Activated gamma-delta T cell treated with Interleukin-2 at 50 U/mL for 16 hours (primary cell): ENCODE measurements around the gene MED13.
"Not testable (repeated sequence)": the region's sequence is repeated elsewhere in the genome, so short reads cannot be mapped to it uniquely, and the experiment has no call there.

ENCODE experiments used
- DNase-seq: peaks from one replicate; pipeline ENCODE4 v3.0.0-alpha.2; 2020

The MED13 gene

DNA sequence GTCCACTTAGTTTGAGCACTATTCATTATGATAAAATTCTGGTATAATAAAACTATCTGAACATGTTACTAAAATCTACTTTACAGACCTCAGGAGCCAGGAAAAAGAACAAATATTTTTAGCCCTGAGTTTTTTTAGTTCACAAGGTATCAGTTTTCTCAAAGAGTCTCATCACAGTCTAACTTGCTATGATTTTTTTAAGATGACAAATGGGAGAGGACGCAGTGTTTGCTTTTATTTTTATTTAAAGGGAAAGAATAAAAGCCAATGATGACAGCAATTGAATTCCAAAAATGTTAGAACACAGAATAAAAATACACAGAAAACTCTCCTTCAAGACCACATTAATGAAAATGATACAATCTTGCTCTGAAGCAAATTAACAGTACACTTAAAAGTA lies 7.4 kb downstream of the MED13 start:
- no peak for DNase-seq

DNA sequence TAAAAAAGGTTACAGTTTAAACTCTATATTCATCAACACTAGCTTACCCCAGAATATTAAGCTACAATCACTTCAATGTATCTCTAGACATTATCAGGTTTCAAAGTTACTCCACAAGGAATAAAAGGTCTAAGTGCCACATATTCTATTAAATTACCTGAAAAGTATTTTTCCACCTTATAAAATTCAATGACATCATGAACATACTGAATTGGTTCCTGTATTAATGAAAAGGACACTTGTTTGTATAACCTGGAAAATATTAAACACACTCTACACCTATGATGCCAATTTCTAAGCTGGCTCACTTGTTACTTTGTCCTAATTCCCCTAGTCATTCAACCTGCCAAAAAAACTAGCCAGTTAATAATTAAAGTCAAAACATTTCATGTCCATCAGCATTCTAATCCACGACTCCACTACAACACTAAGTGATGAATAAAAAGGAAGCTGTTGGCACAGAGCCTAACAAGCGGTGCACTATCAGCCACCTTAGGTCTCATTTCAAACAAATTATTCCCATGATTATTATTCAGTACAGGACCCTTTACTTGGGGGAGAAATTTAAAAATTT lies 12.2 kb downstream of the MED13 start:
- no peak for DNase-seq

- no peak for DNase-seq
Observed at GRCh38 chr17:62051053-62051452, 14.0 kb downstream of the MED13 start.

DNA sequence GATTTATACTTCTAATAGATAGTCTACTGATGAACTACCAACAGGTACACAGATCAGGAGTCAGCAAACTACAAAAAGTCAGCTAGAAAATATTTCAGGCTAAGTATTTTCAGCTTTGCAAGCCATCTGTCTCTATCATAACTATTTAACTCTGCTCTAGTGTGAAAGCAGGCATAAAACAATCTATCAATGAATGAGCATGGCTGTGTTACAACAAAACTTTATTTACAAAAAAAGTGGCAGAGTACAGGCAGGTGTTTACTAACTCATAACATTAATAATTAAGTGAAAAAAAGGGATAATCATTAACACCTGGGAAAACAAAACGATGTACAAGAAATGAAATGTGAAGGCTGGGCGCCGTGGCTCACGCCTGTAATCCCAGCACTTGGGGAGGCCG lies 15.8 kb downstream of the MED13 start:
- no peak for DNase-seq

- no peak for DNase-seq
Observed at GRCh38 chr17:62048262-62048661, 16.8 kb downstream of the MED13 start.

GRCh38 chr17:62045517-62045916 lies 19.6 kb downstream of the MED13 start:
- DNase-seq = no peak

DNA sequence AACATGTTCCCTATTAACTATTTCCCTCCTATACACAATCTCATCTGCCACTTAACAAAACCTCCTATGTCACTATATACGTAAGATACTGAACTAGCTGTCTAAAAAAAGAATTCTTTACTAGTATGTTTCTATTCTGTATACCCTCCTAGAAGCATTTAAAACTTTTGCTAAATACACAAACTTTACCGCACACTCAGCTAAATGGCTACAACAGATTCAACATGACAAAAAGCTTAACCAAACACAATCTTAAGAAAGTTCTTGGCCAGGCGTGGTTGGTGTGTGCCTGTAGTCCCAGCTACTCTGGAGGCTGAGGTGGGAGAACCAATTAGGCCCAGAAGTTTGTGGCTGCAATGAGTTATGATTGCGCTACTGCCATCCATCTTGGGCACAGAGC lies 20.0 kb downstream of the MED13 start:
- DNase-seq = no peak

DNA sequence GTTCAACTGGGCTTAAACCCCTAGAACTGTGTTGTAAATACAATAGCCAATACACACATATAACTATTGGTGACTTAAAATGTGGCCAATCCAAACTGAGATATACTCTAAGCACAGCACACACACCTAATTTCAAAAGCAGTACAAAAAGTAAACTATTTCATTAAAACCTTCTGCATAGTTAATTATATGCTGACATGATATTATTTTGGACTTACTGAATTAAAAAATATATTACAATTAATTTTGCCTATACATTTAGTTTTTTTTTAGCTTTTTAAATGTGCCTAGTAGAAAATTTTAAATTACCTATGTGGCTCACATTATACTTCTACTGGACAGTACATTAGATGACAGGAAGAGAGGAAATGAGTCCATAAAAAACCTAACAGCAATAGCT lies 21.5 kb downstream of the MED13 start:
- DNase-seq = no peak

GRCh38 chr17:62043140-62043539 lies 21.9 kb downstream of the MED13 start:
- DNase-seq = no peak

DNA sequence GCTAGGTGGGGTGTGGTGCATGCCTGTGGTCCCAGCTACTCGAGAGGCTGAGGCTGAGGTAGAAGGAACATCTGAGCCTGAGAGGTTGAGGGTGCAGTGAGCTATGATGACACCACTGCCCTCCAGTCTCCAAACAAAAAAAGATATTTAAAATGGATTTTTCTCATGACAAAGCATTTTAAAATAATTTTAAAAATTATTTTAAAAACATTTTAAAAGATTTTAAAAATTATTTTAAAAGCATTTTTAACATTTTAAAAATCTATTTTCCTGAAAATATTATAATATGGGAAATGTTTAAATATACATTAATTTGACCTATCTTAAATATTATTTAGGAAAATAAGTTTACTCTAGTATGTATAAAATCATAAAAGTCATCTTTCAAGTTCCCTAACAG lies 26.8 kb downstream of the MED13 start:
- no peak for DNase-seq

DNA sequence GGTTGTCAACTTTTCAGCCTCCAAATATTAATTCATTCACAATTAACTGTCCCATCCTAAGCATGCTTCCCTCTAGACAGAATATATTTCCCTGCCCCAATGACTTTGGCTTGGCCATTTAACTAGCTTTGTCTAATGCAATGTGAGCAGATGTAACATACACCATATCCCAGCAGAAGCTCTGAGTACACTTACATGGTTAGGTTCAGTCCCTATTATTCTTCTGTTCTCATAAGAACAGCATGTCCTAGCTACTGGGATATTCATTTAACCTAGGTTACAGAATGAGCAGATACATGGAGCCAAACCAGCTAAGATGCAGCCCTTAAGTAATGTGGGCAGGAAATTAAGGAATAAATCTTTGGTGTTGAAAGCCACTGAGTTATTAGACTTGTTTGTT lies 31.8 kb downstream of the MED13 start:
- DNase-seq = no peak

DNA sequence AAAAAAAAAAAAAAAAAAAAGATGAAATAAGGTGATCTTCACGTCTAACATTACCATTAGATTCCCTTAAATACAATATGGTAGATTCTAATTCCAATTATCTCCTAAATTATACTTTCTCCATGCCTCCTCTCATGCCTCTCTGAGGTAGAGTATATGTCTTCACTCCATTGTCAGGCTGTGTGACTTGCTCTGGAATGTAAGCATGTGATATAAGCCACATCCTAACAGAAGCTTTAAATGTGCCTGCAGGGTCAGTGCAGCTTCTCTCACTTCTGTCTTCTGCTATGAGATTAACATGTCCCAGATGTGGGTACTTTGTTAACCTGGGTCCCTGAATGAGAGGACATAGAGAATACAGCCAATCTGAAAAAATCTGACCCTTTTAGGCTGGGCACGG lies 32.6 kb downstream of the MED13 start:
- no peak for DNase-seq

- DNase-seq = no peak
Observed at GRCh38 chr17:62030264-62030663, 34.8 kb downstream of the MED13 start.

DNA sequence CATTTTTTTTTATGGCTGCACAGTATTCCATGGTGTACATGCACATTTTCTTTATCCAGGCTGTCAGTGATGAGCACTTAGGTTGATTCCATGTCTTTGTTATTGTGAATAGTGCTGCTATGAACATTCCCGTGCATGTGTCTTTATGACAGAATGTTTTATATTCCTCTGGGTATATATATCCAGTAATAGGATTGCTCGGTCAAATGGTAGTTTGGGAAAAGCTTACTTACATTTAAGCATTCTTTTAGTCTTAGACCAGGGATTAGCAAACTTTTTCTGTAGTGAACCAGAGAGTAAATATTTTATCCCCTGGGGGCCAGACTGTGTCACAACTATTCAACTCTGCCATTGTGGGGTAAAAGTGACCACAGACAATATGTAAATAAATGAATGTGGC lies 40.2 kb downstream of the MED13 start:
- DNase-seq = no peak

- DNase-seq = no peak
Observed at GRCh38 chr17:62017912-62018311, 47.2 kb downstream of the MED13 start.

GRCh38 chr17:62017496-62017895 lies 47.6 kb downstream of the MED13 start:
- DNase-seq = no peak

GRCh38 chr17:62014526-62014925 lies 50.6 kb downstream of the MED13 start:
- no peak for DNase-seq

DNA sequence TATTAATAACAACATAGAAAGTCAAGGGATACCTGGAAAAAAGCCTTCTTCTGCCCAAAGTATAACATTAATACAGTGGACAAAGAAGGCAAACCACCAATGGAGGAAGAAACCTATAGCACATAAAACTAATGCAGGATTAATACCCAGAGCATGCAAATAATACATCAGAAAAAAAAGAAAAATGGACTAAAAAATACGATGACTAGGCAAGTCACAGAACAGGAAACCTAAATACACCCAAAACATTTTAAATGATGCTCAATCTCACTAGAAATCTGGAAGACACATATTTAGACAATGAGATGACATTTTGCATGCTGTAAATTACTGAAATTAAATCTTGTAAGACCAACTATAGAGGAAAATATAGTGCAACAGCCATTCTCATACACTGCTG lies 55.9 kb downstream of the MED13 start:
- no peak for DNase-seq

GRCh38 chr17:62008294-62008693 lies 56.8 kb downstream of the MED13 start:
- no peak for DNase-seq

GRCh38 chr17:62004388-62004787 lies 60.7 kb downstream of the MED13 start:
- no peak for DNase-seq

DNA sequence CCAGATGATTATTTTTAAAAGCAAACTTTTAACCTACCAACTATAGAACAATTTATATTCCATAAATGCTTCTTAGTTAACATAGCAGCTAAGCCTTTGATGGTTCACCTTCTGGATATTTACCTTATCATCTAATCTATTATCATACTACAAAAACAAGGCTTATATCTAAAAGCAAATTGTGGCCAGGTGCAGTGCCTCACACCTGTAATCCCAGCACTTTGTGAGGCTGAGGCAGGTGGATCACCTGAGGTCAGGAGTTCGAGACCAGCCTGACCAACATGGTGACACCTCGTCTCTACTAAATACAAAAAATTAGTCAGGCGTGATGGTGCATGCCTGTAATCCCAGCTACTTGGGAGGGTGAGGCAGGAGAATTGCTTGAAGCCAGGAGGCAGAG lies 61.9 kb downstream of the MED13 start:
- DNase-seq = not testable (repeated sequence)

- no peak for DNase-seq
Observed at GRCh38 chr17:62001105-62001504, 64.0 kb downstream of the MED13 start.

DNA sequence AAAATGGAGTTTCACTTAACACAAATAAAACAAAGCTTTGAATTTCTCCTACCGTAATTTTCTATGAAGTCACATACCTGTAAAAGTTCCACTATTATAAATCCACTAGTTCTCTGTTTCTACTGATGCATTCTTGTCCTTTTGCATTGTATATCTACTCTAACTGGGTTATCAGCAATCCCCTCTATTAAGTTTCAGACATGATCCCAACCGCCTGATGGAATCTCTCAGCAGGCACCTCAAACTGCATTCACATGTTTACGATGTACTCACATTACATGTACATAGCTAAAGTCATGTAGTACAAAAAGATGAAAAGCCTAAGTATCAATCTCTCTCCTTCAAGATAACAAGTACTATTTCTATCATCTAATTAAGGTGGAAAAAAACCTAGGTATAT lies 64.9 kb downstream of the MED13 start:
- DNase-seq = no peak

DNA sequence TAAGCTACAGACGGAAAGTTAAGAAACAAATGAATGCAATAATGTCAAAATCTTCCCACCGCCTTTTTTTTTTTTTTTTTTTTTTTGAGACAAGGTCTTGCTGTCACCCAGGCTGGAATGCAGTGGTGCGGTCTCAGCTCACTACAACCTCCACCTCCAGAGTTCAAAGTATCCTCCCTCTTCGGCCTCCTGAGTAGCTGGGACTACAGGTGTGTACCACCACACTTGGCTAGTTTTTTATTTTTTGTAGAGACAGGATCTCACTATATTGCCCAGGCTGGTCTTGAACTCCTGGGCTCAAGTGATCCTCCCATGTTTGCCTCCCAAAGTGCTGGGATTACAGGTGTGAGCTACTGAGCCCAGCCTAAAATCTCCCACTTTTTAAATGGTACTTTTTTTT lies 66.5 kb downstream of the MED13 start:
- not testable (repeated sequence) for DNase-seq

DNA sequence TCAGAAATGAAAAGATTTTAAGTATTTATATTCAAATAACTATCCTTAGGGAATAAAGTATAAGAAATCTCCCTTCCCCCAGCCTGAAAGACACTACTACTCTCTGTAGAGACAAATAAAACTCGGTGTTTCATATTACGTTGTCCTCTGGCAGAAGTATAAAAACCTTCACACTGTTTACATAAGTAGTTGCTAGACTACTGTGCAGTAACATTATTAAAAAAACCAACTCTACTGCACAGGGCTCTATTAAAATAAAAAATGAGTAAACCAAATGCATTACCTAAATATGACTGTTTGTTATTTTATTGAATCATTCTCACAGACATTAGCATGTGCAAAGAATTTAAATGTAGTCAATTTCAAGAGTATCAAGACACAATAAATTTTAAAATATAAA lies 67.4 kb downstream of the MED13 start:
- DNase-seq = no peak
